HEK293T (cell line): ENCODE results near the gene ABLIM2.

Source experiments
- CTCF ChIA-PET: fragments of 350-600 bp; formaldehyde crosslinking; extraction: SDS; loops from one replicate; lab custom pipeline; 2021; ENCODE audit warnings: antibody characterized with exemption, inconsistent platforms; lab: Yijun Ruan, JAX
- POLR2A ChIA-PET: fragments of 350-600 bp; formaldehyde crosslinking; extraction: SDS; loops from one replicate; lab custom pipeline; 2020; ENCODE audit warnings: antibody characterized with exemption, inconsistent platforms; lab: Yijun Ruan, JAX
- DNase-seq: peaks from one replicate; pipeline ENCODE4 v3.0.0; 2012; ENCODE audit warnings: mixed read lengths; ENCODE audit errors: extremely low spot score
- ARNT ChIP-seq: fragments of 450-650 bp; IDR thresholded peaks from 2 replicates; pipeline ENCODE4 v1.6.1; 2017; ENCODE audit warnings: mild to moderate bottlenecking
- BHLHE40 ChIP-seq: fragments of 450-650 bp; IDR thresholded peaks from 2 replicates; pipeline ENCODE4 v1.6.1; 2016; ENCODE audit warnings: mild to moderate bottlenecking, moderate library complexity, borderline replicate concordance
- CTBP1 ChIP-seq: fragments of 450-650 bp; IDR thresholded peaks from 2 replicates; pipeline ENCODE4 v1.6.1; 2016; ENCODE audit warnings: borderline replicate concordance
- ELF4 ChIP-seq: fragments of 450-650 bp; IDR thresholded peaks from 2 replicates; pipeline ENCODE4 v1.6.1; 2017; ENCODE audit warnings: antibody characterized with exemption
- FOXA1 ChIP-seq: fragments of 450-650 bp; IDR thresholded peaks from 2 replicates; pipeline ENCODE4 v1.6.1; 2016; ENCODE audit warnings: mild to moderate bottlenecking
- FOXK2 ChIP-seq: fragments of 450-650 bp; IDR thresholded peaks from 2 replicates; pipeline ENCODE4 v1.6.1; 2016; ENCODE audit warnings: mild to moderate bottlenecking
- FOXM1 ChIP-seq: fragments of 450-650 bp; IDR thresholded peaks from 2 replicates; pipeline ENCODE4 v1.6.1; 2017; ENCODE audit warnings: mild to moderate bottlenecking, borderline replicate concordance
- HDGF ChIP-seq: fragments of 450-650 bp; IDR thresholded peaks from 2 replicates; pipeline ENCODE4 v1.6.1; 2017; ENCODE audit warnings: antibody characterized with exemption, borderline replicate concordance
- L3MBTL2 ChIP-seq: fragments of 450-650 bp; conservative IDR thresholded peaks from 2 replicates; pipeline ENCODE4 v1.6.1; 2016; ENCODE audit warnings: mild to moderate bottlenecking
- LEF1 ChIP-seq: fragments of 450-650 bp; IDR thresholded peaks from 2 replicates; pipeline ENCODE4 v1.6.1; 2017; ENCODE audit warnings: mild to moderate bottlenecking, borderline replicate concordance
- NFRKB ChIP-seq: fragments of 450-650 bp; IDR thresholded peaks from 2 replicates; pipeline ENCODE4 v1.6.1; 2016; ENCODE audit warnings: mild to moderate bottlenecking, moderate library complexity
- PKNOX1 ChIP-seq: fragments of 450-650 bp; IDR thresholded peaks from 2 replicates; pipeline ENCODE4 v1.6.1; 2016
- SP1 ChIP-seq: fragments of 450-650 bp; IDR thresholded peaks from 2 replicates; pipeline ENCODE4 v1.6.1; 2017
- SUZ12 ChIP-seq: fragments of 450-650 bp; IDR thresholded peaks from 2 replicates; pipeline ENCODE4 v1.6.1; 2016; ENCODE audit warnings: mild to moderate bottlenecking
- TARDBP ChIP-seq: fragments of 450-650 bp; IDR thresholded peaks from 2 replicates; pipeline ENCODE4 v1.6.1; 2016
- ZNF384 ChIP-seq: fragments of 450-650 bp; IDR thresholded peaks from 2 replicates; pipeline ENCODE4 v1.6.1; 2016

ABLIM2 gene

DNA sequence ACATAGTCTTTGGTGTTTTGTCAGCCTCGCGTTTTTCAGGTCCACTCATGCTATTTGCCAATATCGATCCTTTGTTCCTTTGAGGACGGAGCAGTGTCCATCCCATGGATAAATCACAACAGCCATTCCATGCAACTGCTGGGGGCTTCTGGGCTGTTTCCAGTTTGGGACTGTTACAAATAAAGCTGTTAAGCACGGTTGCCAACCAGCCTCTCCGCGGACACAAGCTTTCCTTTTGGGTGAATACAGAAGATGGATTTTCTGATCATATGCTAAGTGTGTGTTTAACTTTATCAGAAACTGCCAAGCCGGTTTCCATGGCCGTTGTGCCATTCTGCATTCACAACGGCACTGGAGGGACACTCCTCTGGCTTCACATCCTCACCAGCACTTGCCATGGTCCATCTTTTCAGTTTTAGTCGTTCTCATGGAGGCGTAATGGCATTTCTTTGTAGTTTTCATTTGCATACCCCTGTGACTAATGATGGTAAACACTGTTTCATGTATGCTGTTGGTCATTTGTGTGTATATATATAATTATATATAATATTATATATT is 67.8 kb downstream of the ABLIM2 start:
- DNase-seq, result no peak
- POLR2A ChIA-PET, result no interaction called here
- CTCF ChIA-PET, result interaction anchor here (1.1 kb wide), 1 partner anchor 11 kb away, joined by 3 read pairs; no protein-coding TSS in a partner anchor
- TF ChIP-seq TARDBP, result no peak
- TF ChIP-seq LEF1, result no peak
- TF ChIP-seq SUZ12, result no peak

DNA sequence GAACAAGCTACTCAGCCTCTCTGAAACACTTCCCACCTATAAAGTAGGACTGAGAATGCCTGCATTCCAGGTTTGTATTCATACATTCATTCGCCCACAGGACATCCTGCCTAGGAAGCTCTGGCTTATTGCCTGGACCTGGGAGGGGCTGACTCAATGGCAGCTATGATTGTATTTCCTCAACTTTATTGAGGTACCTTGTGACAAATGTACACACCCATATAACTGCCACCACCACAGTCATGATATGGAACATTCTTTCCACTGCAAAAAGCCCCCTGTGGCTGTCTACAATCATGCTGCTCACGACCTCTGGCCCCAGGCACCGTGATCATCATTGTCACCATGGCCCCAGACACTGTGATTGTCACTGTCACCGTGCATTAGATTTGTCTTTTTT is 68.3 kb downstream of the ABLIM2 start:
- no peak for DNase-seq
- TF ChIP-seq FOXK2, result no peak
- no peak for TF ChIP-seq ARNT
- no peak for TF ChIP-seq SP1
- TF ChIP-seq BHLHE40, result no peak
- no peak for TF ChIP-seq ELF4
- no peak for TF ChIP-seq SUZ12
- TF ChIP-seq FOXM1, result no peak
- TF ChIP-seq FOXA1, result no peak
- no peak for TF ChIP-seq LEF1
- TF ChIP-seq CTBP1, result no peak
- no peak for TF ChIP-seq ZNF384
- TF ChIP-seq L3MBTL2, result no peak
- no peak for TF ChIP-seq PKNOX1
- no peak for TF ChIP-seq NFRKB
- no peak for TF ChIP-seq HDGF
- no peak for TF ChIP-seq TARDBP
- ChIA-PET CTCF (interaction anchor here (1.1 kb wide), 1 partner anchor 11 kb away, joined by 3 read pairs; no protein-coding TSS in a partner anchor), POLR2A (no interaction called here)

- ChIA-PET CTCF (interaction anchor here (1.1 kb wide), 1 partner anchor 12 kb away, joined by 3 read pairs; no protein-coding TSS in a partner anchor), POLR2A (no interaction called here)
- no peak for DNase-seq
- TF ChIP-seq HDGF (no peak), BHLHE40 (no peak), NFRKB (no peak), ZNF384 (no peak), SP1 (no peak), FOXA1 (no peak), FOXK2 (no peak), FOXM1 (no peak), CTBP1 (no peak), L3MBTL2 (no peak), TARDBP (no peak), PKNOX1 (no peak), ARNT (no peak), LEF1 (no peak), ELF4 (no peak), SUZ12 (no peak)
These were observed 68.8 kb downstream of the ABLIM2 start for GRCh38 chr4:8089862-8090261.

- POLR2A ChIA-PET, result interaction anchor here (0.5 kb wide), 1 partner anchor 40 kb away, joined by 3 read pairs; no protein-coding TSS in a partner anchor
- TF ChIP-seq LEF1 (no peak), ARNT (no peak), ELF4 (no peak), NFRKB (no peak), FOXK2 (no peak), PKNOX1 (no peak)
- CTCF ChIA-PET, result no interaction called here
- DNase-seq, result no peak
These were observed 69.6 kb downstream of the ABLIM2 start for GRCh38 chr4:8088966-8089491.

GRCh38 chr4:8087921-8088495 is 70.6 kb downstream of the ABLIM2 start:
- POLR2A ChIA-PET, result no interaction called here
- no peak for TF ChIP-seq FOXK2
- CTCF ChIA-PET, result no interaction called here
- no peak for DNase-seq

GRCh38 chr4:8086783-8087445 is 71.7 kb downstream of the ABLIM2 start:
- DNase-seq, result no peak
- CTCF ChIA-PET, result interaction anchor here (1.2 kb wide), 1 partner anchor 14 kb away, joined by 3 read pairs; no protein-coding TSS in a partner anchor
- POLR2A ChIA-PET, result no interaction called here
- no peak for TF ChIP-seq NFRKB
- no peak for TF ChIP-seq ARNT
- no peak for TF ChIP-seq ELF4
